Common myeloid progenitor, CD34-positive (primary cell): Measurements from ENCODE around the gene HNF4A.

Experiments
- CTCF ChIA-PET: fragments of 350-600 bp; sonication (Branson Sonifier 250); formaldehyde crosslinking; loops from one replicate; lab custom pipeline; 2021; ENCODE audit warnings: antibody characterized with exemption; lab: Charles Lee
- POLR2A ChIA-PET: fragments of 350-600 bp; sonication (Branson Sonifier 250); formaldehyde crosslinking; loops from one replicate; lab custom pipeline; 2021; ENCODE audit warnings: antibody characterized with exemption; lab: Charles Lee
- DNase-seq, 3 donors: peaks; one replicate each; pipeline versions ENCODE4 v3.0.0 to v3.0.0-alpha.2; 2013
- H3K27ac ChIP-seq, 2 experiments: 1 replicate in 1 of 2; 2 replicates in 1 of 2; pipeline ENCODE4 v1.7.0; 2013; ENCODE audit warnings: inconsistent platforms in 2 of 2, low read length in 2 of 2, mild to moderate bottlenecking in 2 of 2, low read depth in 1 of 2, moderate library complexity in 1 of 2; ENCODE audit not compliant: severe bottlenecking in 2 of 2, insufficient read depth in 1 of 2, poor library complexity in 1 of 2
- H3K27me3 ChIP-seq, 5 experiments: replicated peaks in 2 of 5; 1 replicate in 3 of 5; 2 replicates in 2 of 5; pipeline versions ENCODE4 v1.6.1 to v1.7.0; 2013; ENCODE audit warnings: low read length in 4 of 5, mild to moderate bottlenecking in 2 of 5, moderate library complexity in 2 of 5, inconsistent platforms in 1 of 5; ENCODE audit not compliant: insufficient read depth in 5 of 5, control insufficient read depth in 4 of 5
- H3K36me3 ChIP-seq, 4 experiments: 1 replicate in 2 of 4; 2 replicates in 2 of 4; pipeline versions ENCODE4 v1.6.1 to v1.7.0; 2013; ENCODE audit warnings: low read length in 3 of 4, control low read depth in 1 of 4, mild to moderate bottlenecking in 1 of 4; ENCODE audit not compliant: control insufficient read depth in 4 of 4, insufficient read depth in 4 of 4
- H3K4me1 ChIP-seq, 4 experiments: 1 replicate in 3 of 4; 2 replicates in 1 of 4; pipeline versions ENCODE4 v1.6.1 to v1.7.1; 2013; ENCODE audit warnings: low read length in 3 of 4, mild to moderate bottlenecking in 3 of 4, control low read depth in 1 of 4, inconsistent platforms in 1 of 4, moderate library complexity in 1 of 4; ENCODE audit not compliant: control insufficient read depth in 4 of 4, insufficient read depth in 4 of 4; ENCODE audit errors: control extremely low read depth in 1 of 4
- H3K4me3 ChIP-seq, 7 experiments: 1 replicate in 4 of 7; 2 replicates in 3 of 7; pipeline versions ENCODE4 v1.5.1 to v1.7.0; 2013; ENCODE audit warnings: mild to moderate bottlenecking in 7 of 7, low read length in 6 of 7, moderate library complexity in 6 of 7, inconsistent platforms in 2 of 7, low read depth in 2 of 7, control low read depth in 1 of 7; ENCODE audit not compliant: insufficient read depth in 4 of 7, control insufficient read depth in 1 of 7; ENCODE audit errors: extremely low read depth in 1 of 7
- H3K9me3 ChIP-seq, 5 experiments: 1 replicate in 4 of 5; 2 replicates in 1 of 5; pipeline versions ENCODE4 v1.6.1 to v1.7.1; 2013; ENCODE audit warnings: low read length in 4 of 5, mild to moderate bottlenecking in 2 of 5, inconsistent platforms in 1 of 5, low read depth in 1 of 5, moderate library complexity in 1 of 5; ENCODE audit not compliant: control insufficient read depth in 4 of 5, insufficient read depth in 2 of 5; ENCODE audit errors: control extremely low read depth in 1 of 5
- WGBS: methylation state at CpG from one replicate; pipeline ENCODE4 v1.1.5; 2013; ENCODE audit not compliant: insufficient coverage; 5-methylcytosine and 5-hydroxymethylcytosine counted together

Gene HNF4A

GRCh38 chr20:44415833-44416715 is 60.6 kb downstream of the HNF4A start:
- no peaks in the 10 kb centered on the region for H3K4me1 ChIP-seq
- POLR2A ChIA-PET = no interaction called here
- CTCF ChIA-PET = no interaction called here
- H3K27me3 ChIP-seq = peaks cover 0 to 24% (median 10%) of the 10 kb centered on the region in 5 experiments
- DNase-seq = no peak
- WGBS = 90% methylated on average over 11 of the region's 13 CpGs
- H3K4me3 ChIP-seq = no peak overlapping the region
- H3K27ac ChIP-seq = no peak overlapping the region
- H3K9me3 ChIP-seq = no peaks in the 10 kb centered on the region
- no peaks in the 10 kb centered on the region for H3K36me3 ChIP-seq

DNA sequence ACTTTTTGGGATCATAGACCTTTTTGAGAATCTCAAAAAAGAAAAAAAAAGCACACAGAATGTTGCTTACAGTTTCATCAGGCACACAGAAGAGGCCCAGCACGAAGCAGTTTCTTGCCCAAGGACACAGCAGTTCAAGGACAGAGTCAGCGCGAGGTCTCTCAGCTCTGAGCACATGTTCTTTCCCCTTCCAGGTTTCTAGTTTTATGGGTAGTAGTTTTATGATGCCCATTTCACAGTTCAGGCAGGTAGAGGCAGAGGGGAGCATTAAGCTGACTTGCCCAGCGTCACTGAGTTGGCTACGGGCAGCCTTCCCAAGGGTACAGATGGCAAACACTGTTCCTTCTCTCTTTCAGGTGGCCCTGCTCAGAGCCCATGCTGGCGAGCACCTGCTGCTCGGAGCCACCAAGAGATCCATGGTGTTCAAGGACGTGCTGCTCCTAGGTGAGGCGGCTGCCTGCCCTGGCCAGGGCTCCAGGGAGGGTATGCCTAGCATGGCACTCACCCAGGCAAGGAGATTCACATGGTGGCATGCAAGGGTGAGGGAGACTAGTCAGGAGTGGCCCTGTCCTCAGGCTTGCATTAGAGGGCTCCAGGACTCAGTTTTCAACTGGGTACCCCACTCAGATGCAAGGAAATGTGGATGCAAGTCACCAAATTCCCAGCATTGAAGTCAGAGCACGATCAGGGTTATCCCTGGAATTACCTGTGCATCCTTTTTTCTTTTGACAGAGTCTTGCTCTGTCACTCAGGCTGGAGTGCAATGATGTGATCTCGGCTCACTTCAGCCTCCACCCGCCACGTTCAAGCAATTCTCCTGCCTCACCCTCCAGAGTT is 62.8 kb downstream of the HNF4A start:
- Histone ChIP-seq H3K27me3 (peaks cover 0 to 13% (median 4%) of the 10 kb centered on the region in 5 experiments), H3K27ac (no peak overlapping the region), H3K4me1 (no peaks in the 10 kb centered on the region), H3K9me3 (no peaks in the 10 kb centered on the region), H3K36me3 (no peaks in the 10 kb centered on the region), H3K4me3 (no peak overlapping the region)
- DNase-seq = no peak
- 95% methylated on average over 12 of the region's 13 CpGs for WGBS
- ChIA-PET CTCF (interaction anchor here (0.8 to 1.3 kb wide), 2 partner anchors 13 to 23 kb away, joined by 3 read pairs; no protein-coding TSS in a partner anchor), POLR2A (no interaction called here)

DNA sequence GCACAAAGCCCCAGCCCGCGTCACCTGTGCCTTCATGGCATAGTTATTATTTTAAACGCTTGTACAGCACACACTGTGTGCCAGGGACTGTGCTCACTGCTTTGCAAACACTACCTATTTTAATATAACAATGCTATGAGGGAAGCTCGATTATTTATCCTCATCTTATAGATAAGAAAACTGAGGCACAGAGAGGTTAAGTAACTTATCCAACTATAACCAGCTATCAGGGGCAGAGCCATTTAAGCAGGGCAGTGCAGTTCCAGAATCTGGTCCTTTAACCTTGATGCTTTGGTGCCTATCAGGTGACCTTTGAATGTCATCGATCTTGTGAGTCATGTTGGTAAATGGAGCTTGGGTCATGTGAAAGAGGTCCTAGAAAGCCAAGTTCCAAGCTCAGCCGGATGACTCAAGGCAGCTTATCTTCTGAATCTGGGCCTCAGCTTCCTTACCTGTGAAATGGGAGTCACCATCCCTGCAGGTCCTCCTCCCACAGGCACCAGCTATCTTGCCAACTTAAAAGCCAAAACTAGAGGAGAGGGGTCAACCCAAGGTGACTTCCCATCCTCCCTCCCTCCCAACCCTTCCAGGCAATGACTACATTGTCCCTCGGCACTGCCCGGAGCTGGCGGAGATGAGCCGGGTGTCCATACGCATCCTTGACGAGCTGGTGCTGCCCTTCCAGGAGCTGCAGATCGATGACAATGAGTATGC is 63.8 kb downstream of the HNF4A start:
- no peak for DNase-seq
- Histone ChIP-seq H3K36me3 (no peaks in the 10 kb centered on the region), H3K9me3 (no peaks in the 10 kb centered on the region), H3K27ac (no peak overlapping the region), H3K4me3 (no peak overlapping the region), H3K27me3 (peaks cover 0 to 21% (median 4%) of the 10 kb centered on the region in 5 experiments), H3K4me1 (no peaks in the 10 kb centered on the region)
- POLR2A ChIA-PET = interaction anchor here (0.6 kb wide), 1 partner anchor 16 kb away, joined by 3 read pairs; no protein-coding TSS in a partner anchor
- WGBS = 97% methylated on average over 8 of the region's 13 CpGs
- CTCF ChIA-PET = interaction anchor here (0.8 kb wide), 1 partner anchor 24 kb away, joined by 3 read pairs; no protein-coding TSS in a partner anchor

DNA sequence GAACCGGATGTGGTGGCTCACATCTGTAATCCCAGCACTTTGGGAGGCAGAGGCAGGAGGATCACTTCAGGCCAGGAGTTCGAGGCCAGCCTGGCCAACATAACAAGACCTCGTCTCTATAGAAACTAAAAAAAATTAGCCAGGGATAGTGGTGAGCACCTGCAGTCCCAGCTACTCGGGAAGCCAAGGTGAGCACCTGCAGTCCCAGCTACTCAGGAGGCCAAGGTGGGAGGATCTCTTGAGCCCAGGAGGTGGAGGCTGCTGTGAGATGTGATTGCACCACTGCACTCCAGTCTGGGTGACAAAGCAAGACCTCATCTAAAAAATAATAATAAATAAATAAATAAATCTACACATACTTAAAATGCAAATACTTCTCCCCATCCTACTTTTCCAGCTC is 65.0 kb downstream of the HNF4A start:
- no peaks in the 10 kb centered on the region for H3K9me3 ChIP-seq
- H3K36me3 ChIP-seq = no peaks in the 10 kb centered on the region
- ChIA-PET CTCF (no interaction called here), POLR2A (no interaction called here)
- DNase-seq = no peak
- 60% methylated on average over 1 of the region's 4 CpGs for WGBS
- H3K27me3 ChIP-seq = peaks cover 0 to 23% (median 7%) of the 10 kb centered on the region in 5 experiments
- no peak overlapping the region for H3K4me3 ChIP-seq
- H3K4me1 ChIP-seq = no peaks in the 10 kb centered on the region
- no peak overlapping the region for H3K27ac ChIP-seq

GRCh38 chr20:44422083-44422482 is 66.6 kb downstream of the HNF4A start:
- Histone ChIP-seq H3K4me1 (no peaks in the 10 kb centered on the region), H3K27me3 (peaks cover 0 to 26% (median 7%) of the 10 kb centered on the region in 5 experiments), H3K4me3 (no peak overlapping the region), H3K36me3 (no peaks in the 10 kb centered on the region), H3K9me3 (no peaks in the 10 kb centered on the region), H3K27ac (no peak overlapping the region)
- ChIA-PET CTCF (no interaction called here), POLR2A (no interaction called here)
- 53% methylated on average over 2 of the region's 3 CpGs for WGBS
- no peak for DNase-seq

DNA sequence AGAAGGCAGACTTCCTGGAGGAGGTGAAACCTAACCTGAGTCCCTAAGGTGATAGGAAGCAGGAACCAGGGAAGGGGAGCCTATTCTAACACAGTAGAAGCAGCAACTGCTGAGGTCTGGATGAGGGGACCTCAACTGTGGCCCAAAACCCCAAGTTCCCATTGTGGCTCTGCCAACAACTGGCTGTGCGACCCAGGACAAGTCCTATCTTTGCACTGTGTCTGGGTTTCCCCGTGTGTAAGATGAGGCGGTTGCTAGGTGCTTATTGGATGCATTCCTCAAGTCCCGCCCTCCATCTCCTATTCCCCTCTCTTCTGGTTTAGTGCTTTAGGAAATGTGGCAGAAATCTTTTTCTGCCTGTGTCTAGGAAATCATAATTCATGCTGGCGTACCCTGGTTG is 68.0 kb downstream of the HNF4A start:
- no peak for DNase-seq
- Histone ChIP-seq H3K27ac (no peak overlapping the region), H3K27me3 (peaks cover 0 to 26% (median 7%) of the 10 kb centered on the region in 5 experiments), H3K9me3 (no peaks in the 10 kb centered on the region), H3K36me3 (no peaks in the 10 kb centered on the region), H3K4me1 (no peaks in the 10 kb centered on the region), H3K4me3 (no peak overlapping the region)
- CTCF ChIA-PET = no interaction called here
- 50% methylated on average over 5 of the region's 5 CpGs for WGBS
- POLR2A ChIA-PET = no interaction called here
